Parathyroid adenoma (tissue), 2 donors: ENCODE measurements around the gene ATP5MC2.

Experiments
- H2AFZ ChIP-seq: fragments of 300-600 bp; sonication (generic); one replicate; pipeline ENCODE4 v1.7.0; 2017; ENCODE audit warnings: antibody characterized with exemption, mild to moderate bottlenecking
- H3K27ac ChIP-seq: fragments of 300-600 bp; sonication (generic); one replicate; pipeline ENCODE4 v1.7.0; 2017
- H3K27me3 ChIP-seq: fragments of 300-600 bp; sonication (generic); one replicate; pipeline ENCODE4 v1.7.0; 2017; ENCODE audit warnings: low read length; ENCODE audit not compliant: control insufficient read depth, insufficient read depth
- H3K36me3 ChIP-seq: fragments of 300-600 bp; sonication (generic); one replicate; pipeline ENCODE4 v1.7.0; 2017; ENCODE audit warnings: low read length; ENCODE audit not compliant: control insufficient read depth, insufficient read depth
- H3K4me1 ChIP-seq: fragments of 300-600 bp; sonication (generic); one replicate; pipeline ENCODE4 v1.7.0; 2017; ENCODE audit warnings: control low read depth
- H3K4me2 ChIP-seq: fragments of 300-600 bp; sonication (generic); one replicate; pipeline ENCODE4 v1.7.0; 2017; ENCODE audit warnings: low read length
- H3K4me3 ChIP-seq: fragments of 300-600 bp; sonication (generic); one replicate; pipeline ENCODE4 v1.7.0; 2017; ENCODE audit warnings: low read depth, low read length
- H3K79me2 ChIP-seq: fragments of 300-600 bp; sonication (generic); one replicate; pipeline ENCODE4 v1.7.0; 2017; ENCODE audit warnings: control low read depth
- H3K9ac ChIP-seq: fragments of 300-600 bp; sonication (generic); one replicate; pipeline ENCODE4 v1.7.0; 2017; ENCODE audit warnings: mild to moderate bottlenecking
- H3K9me3 ChIP-seq: fragments of 300-600 bp; sonication (generic); one replicate; pipeline ENCODE4 v1.7.0; 2017; ENCODE audit warnings: low read length; ENCODE audit not compliant: control insufficient read depth
- CTCF ChIP-seq: fragments of 300-600 bp; sonication (generic); IDR thresholded peaks from one replicate; pipeline ENCODE4 v1.7.0; 2017; ENCODE audit warnings: antibody characterized with exemption, mild to moderate bottlenecking
- donor health status: primary hyperparathyroidism.

ATP5MC2 gene

GRCh38 chr12:53677016-53677799, 1.3 kb upstream of the ATP5MC2 start:
- Histone ChIP-seq H3K36me3 (no peaks in the 10 kb centered on the region), H3K4me3 (no peak overlapping the region), H3K27ac (peak overlapping the region; percentile 74), H3K4me2 (peak overlapping the region; percentile 57), H3K9ac (no peak overlapping the region), H3K79me2 (peaks cover 22% of the 10 kb centered on the region), H3K27me3 (no peaks in the 10 kb centered on the region), H3K9me3 (no peaks in the 10 kb centered on the region), H3K4me1 (peaks cover 5% of the 10 kb centered on the region), H2AFZ (peak overlapping the region; percentile 88)
- TF ChIP-seq CTCF: no peak

- Histone ChIP-seq H3K79me2 (peaks cover 23% of the 10 kb centered on the region), H3K36me3 (no peaks in the 10 kb centered on the region), H3K4me1 (peaks cover 5% of the 10 kb centered on the region), H3K9ac (no peak overlapping the region), H3K9me3 (no peaks in the 10 kb centered on the region), H3K27ac (peak overlapping the region; percentile 74), H3K4me3 (peak overlapping the region; percentile 95), H2AFZ (peak overlapping the region; percentile 88), H3K4me2 (peak overlapping the region; percentile 57), H3K27me3 (no peaks in the 10 kb centered on the region)
- TF ChIP-seq CTCF: no peak
Observed at GRCh38 chr12:53676656-53677015, 753 bp upstream of the ATP5MC2 start.

GRCh38 chr12:53674977-53675700, 744 bp downstream of the ATP5MC2 start:
- Histone ChIP-seq H2AFZ (peak overlapping the region; percentile 88), H3K79me2 (peaks cover 28% of the 10 kb centered on the region), H3K27me3 (no peaks in the 10 kb centered on the region), H3K4me3 (peak overlapping the region; percentile 95), H3K27ac (peak overlapping the region; percentile 74), H3K4me2 (peak overlapping the region; percentile 97), H3K4me1 (peaks cover 5% of the 10 kb centered on the region), H3K9ac (peak overlapping the region; percentile 6), H3K36me3 (no peaks in the 10 kb centered on the region), H3K9me3 (no peaks in the 10 kb centered on the region)
- no peak for TF ChIP-seq CTCF

DNA sequence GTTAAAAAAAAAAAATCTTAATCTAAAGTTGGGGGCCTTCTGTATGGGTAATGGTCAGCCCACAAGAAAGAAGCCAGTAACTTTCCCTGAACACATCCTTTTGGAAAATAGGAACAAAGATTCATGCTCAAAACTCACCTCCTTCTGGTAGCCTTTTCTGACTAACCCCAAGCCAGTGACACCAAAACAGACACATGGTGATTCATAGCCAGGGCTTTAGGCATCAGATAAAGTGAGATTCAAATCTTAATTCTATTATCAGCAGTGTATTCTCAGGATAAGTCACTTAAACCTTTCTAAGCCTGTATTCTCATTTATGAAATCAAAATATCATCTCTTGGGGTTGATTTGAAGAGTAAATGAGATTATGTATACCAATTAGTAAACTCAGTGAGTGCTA, 4.9 kb downstream of the ATP5MC2 start:
- Histone ChIP-seq H3K4me1 (peaks cover 5% of the 10 kb centered on the region), H3K36me3 (no peaks in the 10 kb centered on the region), H3K4me2 (no peak overlapping the region), H3K9ac (no peak overlapping the region), H3K27me3 (no peaks in the 10 kb centered on the region), H3K27ac (no peak overlapping the region), H3K79me2 (peaks cover 29% of the 10 kb centered on the region), H3K4me3 (no peak overlapping the region), H3K9me3 (no peaks in the 10 kb centered on the region), H2AFZ (no peak overlapping the region)
- no peak for TF ChIP-seq CTCF
